ENCODE measurements around the gene IL34.

DNA sequence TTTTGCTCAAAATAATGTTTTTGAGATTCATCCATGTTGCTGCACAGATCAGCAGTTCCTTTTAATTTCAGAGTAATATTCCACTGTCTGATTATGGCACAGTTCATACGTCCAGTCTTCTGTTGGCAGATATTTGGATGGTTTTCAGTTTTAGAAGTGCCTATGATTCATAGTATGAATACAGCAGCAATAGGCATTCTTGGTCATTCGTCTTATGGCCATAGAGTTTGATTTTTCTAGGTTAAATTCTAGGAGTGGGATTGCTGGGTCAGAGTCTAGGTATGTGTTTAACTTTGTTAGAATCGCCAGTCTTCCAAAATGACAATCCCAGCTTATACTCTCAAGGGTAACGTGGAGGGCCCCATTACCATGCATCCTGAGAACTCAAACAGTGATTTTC is 11.5 kb upstream of the IL34 start:
- TF ChIP-seq RXRA (CRISPR knock-in tag; IDR thresholded peaks at IDR 0.05) (no peak), NFIC (IDR thresholded peaks at IDR 0.05; ENCODE audit: low read length) (no peak), NR1H2 (CRISPR knock-in tag; IDR thresholded peaks at IDR 0.05; ENCODE audit: borderline replicate concordance, low read depth) (no peak), EP300 (IDR thresholded peaks at IDR 0.05; ENCODE audit: low read depth in 2 of 2, low read length in 2 of 2) (no peak), EP300 (CRISPR knock-in tag; IDR thresholded peaks at IDR 0.05; ENCODE audit: borderline replicate concordance) (no peak), RBFOX2 (IDR thresholded peaks at IDR 0.05; ENCODE audit: low read depth, low read length) (no peak), EZH2 (conservative IDR thresholded peaks at IDR 0.05; ENCODE audit: low read depth, low read length) (no peak), YY1 (IDR thresholded peaks at IDR 0.05; ENCODE audit: insufficient read depth, insufficient replicate concordance, low read depth, low read length) (no peak)
- TF ChIP-seq, protein P1, sequence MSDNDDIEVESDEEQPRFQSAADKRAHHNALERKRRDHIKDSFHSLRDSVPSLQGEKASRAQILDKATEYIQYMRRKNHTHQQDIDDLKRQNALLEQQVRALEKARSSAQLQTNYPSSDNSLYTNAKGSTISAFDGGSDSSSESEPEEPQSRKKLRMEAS (IDR thresholded peaks at IDR 0.05): no peak
